Activated CD8-positive, alpha-beta memory T cell treated with anti-CD3 and anti-CD28 coated beads, Interleukin-2, amount 50 U/mL, for 4 hours (primary cell): Measurements from ENCODE around the gene WWC1.
"Not testable (repeated sequence)": the region's sequence is repeated elsewhere in the genome, so short reads cannot be mapped to it uniquely, and the experiment has no call there.

Experiments
- DNase-seq: peaks from one replicate; pipeline ENCODE4 v3.0.0-alpha.2; 2020

The WWC1 gene

DNA sequence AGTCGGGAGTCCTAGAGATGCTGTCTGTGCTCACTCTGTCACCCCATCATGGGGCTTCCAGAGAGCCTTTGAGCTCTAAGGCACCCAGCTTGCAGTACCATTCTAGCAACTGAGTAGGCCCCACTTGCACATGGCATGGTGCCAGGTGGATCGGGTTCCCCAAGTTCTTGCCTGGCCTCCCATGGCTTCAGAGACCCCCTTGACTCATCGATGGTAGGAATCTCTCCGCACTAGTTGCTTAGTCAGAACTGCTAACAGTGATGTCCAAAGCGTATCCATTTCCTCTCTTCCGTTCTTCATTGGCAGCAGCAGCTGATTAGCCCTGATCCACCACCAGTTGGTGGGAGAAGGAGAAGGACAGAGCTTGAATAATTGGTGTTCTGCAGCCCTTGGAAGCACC lies 124.5 kb downstream of the WWC1 start:
- no peak for DNase-seq

- DNase-seq, result no peak
These were observed 126.4 kb downstream of the WWC1 start for GRCh38 chr5:168417731-168418429.

- DNase-seq, result no peak
These were observed 129.0 kb downstream of the WWC1 start for GRCh38 chr5:168420461-168420860.

- no peak for DNase-seq
These were observed 131.0 kb downstream of the WWC1 start for GRCh38 chr5:168422431-168422830.

- no peak for DNase-seq
These were observed 132.0 kb downstream of the WWC1 start for GRCh38 chr5:168423478-168423877.

DNA sequence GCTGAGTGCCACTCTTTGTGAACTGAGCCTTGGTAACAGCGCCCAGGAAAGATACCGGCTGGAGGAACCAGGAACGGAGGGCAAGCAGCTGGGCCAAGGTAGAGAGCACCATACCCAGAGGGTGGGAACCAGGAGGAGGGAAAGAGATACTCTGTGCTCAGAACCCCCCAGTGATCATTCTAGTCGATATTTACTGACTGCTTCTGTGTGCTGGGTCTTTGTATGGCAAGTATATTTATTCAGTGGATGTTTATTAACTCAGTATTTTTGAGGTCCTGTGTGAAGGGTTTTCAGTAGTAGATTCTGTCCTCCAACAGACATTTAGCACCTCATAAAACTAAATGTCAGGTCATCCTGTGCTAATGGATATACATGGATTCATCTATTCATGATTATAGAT lies 132.5 kb downstream of the WWC1 start:
- DNase-seq, result no peak

DNA sequence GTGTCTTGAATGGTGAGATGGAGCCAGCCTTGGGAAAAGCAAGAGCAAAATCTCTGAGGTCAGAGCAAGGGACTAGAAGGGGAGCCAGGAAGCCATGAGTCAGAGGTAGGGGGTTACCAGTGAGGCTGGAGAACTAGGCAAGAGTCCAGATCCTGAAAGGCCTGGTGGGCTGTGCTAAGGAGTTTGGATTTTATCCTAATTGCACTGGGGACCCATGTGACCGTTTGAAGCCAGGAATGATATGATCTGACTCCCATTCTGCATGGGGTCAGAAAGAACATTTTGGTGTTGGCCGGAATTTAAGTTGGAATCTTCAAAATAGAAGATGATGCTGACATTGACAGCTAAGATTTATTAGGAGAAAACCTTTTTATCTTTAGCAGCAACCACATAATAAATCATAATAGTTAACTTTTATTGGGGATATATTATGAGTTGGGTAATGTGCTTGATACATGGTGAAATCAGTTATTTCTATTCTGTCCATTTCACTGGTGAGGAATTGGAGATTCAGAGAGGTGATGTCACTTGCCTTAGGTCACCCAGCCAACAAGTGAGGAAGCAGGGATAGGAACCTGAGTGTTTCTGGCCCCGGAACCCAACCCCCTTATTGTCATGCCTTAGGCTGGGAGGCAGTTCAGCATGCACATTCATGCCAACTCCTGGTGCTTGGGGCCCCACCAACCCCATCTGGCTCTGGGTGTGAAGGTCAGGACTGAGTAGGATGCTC lies 133.3 kb downstream of the WWC1 start:
- no peak for DNase-seq

- DNase-seq, result no peak
These were observed 134.8 kb downstream of the WWC1 start for GRCh38 chr5:168426007-168426863.

DNA sequence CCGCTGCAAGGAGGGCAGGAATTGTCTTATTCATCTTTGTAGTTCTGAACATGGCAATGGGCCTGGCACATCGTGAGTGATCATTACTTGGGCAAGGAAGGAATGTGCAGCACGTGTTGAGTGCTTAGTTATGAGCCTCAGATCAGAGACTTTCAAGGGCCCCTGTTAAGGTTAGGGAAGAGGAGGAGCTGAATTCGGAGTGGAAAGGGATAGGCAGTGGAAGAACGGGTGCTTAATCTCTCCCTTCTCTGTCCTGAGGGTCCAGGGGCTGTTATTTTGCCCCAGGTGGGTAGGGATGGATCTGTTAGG lies 135.4 kb downstream of the WWC1 start:
- DNase-seq, result no peak

GRCh38 chr5:168427224-168427623 lies 135.8 kb downstream of the WWC1 start:
- DNase-seq, result no peak

- DNase-seq, result no peak
These were observed 137.1 kb downstream of the WWC1 start for GRCh38 chr5:168428552-168428951.

DNA sequence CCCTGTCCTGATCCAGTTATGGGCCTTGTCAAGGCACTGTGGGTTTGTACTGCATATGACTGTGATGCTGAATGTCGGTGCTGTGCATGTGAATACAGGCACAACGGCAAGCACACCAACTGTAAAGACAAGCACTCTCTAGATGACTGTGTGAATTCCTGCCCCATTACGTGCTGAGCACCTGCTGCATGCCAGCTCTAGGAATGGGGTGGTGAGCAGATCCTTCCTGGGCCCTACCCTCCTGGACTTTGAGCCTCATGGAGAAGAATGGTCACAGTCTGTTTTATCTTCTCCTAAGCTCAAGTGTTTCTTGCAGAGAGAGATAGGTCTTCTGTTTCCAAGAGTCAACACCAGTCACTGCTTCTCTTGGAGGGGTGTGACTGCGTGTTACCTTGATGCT lies 138.9 kb downstream of the WWC1 start:
- DNase-seq, result no peak

DNA sequence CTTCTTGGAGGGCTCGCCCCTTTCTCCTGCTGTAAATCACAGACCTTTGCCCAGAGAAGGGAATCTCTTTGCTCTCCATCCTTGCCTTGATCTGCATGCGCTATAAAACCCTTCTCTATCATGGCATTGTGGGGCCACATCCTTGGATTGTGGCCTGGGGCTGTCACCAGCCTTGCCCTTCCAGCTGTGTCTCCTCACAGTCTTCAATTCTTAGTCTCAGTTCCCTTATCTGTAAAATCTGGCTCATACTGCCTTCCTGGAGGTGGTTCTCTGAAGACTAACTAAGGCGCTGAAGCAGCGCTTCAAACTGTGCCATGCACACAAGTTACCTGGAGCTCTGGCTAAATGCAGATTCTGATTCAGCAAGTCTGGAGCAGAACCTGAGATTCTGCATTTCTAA lies 141.5 kb downstream of the WWC1 start:
- no peak for DNase-seq

DNA sequence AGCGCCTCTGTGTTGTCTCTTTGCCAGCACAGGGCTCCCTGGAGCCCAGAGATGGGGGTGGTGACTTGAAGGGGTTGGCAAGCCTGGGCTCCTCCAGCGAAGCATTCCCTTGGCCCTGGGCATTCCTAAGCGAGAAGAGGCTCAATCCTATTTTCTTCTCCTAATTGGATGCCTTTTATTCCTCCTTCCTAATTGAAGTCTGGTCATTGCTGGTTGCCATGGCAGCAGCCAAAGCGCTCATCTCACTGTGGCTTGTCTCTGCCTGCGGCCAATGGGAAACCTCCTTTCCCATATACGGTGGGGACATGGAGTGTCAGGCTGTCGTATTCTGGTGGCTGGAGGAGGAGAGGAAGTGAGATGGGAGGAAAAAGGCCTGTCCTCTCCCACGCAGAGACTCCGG lies 142.6 kb downstream of the WWC1 start:
- DNase-seq, result no peak

GRCh38 chr5:168434746-168435321 lies 143.4 kb downstream of the WWC1 start:
- DNase-seq, result no peak

DNA sequence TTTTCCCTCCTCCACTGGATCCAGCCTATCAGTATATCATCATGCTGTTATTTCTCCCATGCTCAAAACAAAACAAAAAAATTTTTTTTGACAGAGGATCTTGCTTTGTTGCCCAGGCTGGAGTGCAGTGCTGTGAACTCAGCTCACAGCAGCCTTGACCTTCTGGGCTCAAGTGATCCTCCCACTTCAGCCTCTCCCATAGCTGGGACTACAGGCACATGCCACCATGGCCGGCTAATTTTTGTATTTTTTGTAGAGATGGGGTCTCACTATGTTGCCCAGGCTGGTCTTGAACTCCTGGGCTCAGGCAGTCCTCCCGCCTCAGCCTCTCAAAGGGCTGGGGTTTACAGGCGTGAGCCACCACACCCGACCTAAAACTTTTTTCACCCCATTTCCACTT lies 143.9 kb downstream of the WWC1 start:
- DNase-seq, result not testable (repeated sequence)

DNA sequence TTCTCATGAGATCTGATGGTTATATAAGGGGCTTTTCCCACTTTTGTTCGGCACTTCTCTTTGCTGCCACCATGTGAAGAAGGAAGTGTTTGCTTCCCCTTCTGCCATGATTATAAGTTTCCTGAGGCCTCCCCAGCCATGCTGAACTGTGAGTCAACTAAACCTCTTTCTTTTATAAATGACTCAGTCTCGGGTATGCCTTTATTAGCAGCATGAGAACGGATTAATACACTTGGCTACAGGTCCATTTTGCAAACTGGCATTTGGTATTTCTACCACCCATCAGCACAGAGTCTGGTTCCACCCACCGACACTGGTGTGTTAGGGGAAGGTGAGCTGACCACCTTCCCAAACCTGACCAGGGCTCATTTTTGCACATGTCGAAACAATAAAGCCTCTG lies 146.9 kb downstream of the WWC1 start:
- no peak for DNase-seq

GRCh38 chr5:168443533-168443932 lies 152.1 kb downstream of the WWC1 start:
- DNase-seq, result no peak

DNA sequence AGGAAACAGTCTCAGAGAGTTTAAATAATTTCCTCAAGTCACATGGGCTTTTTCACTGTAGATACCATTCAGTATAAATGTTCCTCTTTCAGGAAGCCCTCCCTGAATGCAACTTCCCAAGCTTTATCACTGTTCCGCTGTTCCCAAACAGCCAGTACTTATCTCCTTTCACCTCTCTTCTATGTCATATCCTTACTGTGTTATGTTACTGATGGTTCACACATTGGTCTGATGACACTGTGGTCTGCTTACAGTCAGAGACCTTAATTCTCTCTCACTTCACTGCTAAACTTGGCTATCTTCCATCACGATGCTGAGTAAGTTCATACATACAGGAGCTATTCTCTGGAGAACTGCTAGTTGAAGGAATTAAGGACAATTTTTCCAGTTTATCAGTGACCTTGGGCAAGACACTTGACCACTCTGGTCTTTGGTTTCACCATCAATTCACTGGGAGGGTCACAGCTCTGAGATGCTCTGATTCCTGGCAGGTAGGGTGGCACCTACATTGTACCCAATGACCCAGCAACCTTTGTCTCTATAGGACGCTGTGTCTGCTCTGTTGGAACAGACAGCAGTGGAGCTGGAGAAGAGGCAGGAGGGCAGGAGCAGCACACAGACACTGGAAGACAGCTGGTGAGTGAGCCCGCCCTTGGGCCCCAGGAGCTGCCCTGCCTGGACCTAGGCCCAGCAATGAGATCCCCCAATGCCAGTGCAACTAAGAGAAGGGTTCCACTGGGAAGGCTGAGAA lies 152.7 kb downstream of the WWC1 start:
- no peak for DNase-seq

- DNase-seq, result no peak
These were observed 155.7 kb downstream of the WWC1 start for GRCh38 chr5:168446983-168447619.

- no peak for DNase-seq
These were observed 156.4 kb downstream of the WWC1 start for GRCh38 chr5:168447808-168448207.

DNA sequence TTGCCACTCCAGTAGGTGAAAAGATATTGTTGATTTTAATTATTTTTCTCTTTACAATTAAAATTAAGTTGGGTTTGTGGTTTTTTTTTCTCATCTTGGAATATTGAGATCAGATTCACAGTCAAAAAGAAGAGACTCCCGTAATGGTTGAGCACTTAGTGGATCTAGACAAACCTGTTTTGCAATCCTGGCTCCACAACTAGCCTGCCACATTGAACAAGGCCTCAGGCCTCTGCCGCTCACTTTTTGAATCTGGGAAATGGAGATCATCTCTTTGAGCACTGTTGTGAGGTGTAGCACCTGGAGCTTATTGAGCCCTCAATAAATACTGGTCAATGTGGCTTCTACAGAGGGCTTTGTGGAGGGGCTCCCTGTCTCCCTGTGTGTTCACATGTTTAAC lies 157.7 kb downstream of the WWC1 start:
- no peak for DNase-seq
